GM21825 (cell line): ENCODE results near the gene MRPL30.
A peak's percentile ranks its signal among the peaks of the same experiment; 100 is the strongest.
"Not testable (repeated sequence)": the region's sequence is repeated elsewhere in the genome, so short reads cannot be mapped to it uniquely, and the experiment has no call there.

Experiments
- ATAC-seq: cut with Tn5 transposase; IDR thresholded peaks from one replicate; pipeline ENCODE4 v1.9.1; 2021; ENCODE audit warnings: mild to moderate bottlenecking, moderate library complexity; ENCODE audit not compliant: unreplicated experiment

Gene MRPL30

GRCh38 chr2:99180755-99181623 lies at the start of gene MRPL30, which contains the start of gene MITD1:
Gene MRPL30, plus strand, starts transcription at chr2:99181184. Its CDS starts 5,020 bp downstream, at chr2:99186204.
Gene MITD1, minus strand, starts transcription at chr2:99181058. Its CDS starts 77 bp downstream, at chr2:99180981.
- ATAC-seq, result peak; percentile 83

GRCh38 chr2:99135044-99135556 lies 45.9 kb upstream of the MRPL30 start:
- ATAC-seq, result not testable (repeated sequence)

DNA sequence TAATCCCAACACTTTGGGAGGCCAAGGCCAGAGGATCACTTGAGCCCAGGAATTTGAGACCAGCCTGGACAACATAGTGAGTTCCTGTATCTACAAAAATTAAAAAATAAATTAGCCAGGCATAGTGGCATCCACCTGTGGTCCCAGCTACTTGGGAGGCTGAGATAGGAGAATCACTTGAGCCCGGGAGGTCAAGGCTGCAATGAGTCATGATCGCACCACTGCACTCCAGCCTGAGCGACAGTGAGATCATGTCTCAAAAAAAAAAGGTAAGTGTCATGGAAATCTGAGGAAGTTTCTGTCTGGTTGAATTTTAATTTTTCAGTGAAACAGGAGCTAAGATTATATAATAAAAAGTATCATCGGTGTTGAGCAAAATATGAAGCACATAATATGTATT lies 42.0 kb upstream of the MRPL30 start:
- ATAC-seq, result no peak

DNA sequence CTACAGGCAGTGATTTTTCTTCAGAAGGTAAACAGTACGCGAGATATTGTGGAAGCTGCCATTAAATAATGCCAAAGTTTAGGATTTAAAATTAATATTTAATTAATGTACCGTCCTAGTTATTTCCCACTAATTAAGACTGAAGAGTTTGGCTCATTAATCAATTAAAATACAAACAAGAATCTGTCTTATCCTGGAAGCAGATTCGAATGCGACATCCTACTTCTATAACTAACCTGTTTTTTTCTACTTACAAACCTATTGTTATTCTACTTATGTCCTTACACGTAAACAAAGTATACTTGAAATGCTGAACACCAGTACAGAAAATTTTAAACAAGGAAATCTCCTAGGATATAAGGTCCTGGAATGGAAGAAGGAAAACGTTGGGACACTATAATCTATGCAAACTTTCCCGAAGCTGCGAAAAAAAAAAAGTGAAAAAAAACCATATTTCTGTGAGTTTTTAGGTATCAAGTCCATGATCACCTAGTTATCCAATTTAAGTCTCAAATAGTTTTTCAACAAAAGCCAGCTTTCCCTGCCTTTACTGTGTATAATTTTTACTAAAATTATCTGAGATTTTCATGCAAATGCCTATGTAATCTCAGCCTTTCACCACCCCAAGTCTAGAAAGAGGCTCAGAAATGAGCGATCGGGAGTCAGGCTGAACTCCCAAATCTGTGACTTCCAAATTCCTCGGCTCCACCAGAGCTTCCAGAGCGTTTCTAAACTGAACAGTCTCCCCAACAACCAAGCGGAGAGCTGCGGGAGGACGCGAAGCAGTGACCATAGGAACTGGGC lies 40.7 kb upstream of the MRPL30 start:
- no peak for ATAC-seq

DNA sequence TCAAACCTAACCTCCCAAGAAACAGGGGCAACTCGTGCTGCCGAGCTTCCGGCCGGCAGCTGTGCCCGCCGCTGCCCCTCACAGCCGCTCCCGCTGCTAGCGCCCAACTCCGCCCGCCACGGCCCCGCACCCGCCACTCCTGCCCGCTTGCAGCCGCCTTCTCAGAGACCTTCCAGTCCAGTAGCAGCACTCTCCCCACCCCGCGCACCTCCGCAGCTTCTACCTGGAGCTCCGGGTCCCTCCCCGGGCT lies 40.2 kb upstream of the MRPL30 start:
- ATAC-seq, result peak; percentile 35

DNA sequence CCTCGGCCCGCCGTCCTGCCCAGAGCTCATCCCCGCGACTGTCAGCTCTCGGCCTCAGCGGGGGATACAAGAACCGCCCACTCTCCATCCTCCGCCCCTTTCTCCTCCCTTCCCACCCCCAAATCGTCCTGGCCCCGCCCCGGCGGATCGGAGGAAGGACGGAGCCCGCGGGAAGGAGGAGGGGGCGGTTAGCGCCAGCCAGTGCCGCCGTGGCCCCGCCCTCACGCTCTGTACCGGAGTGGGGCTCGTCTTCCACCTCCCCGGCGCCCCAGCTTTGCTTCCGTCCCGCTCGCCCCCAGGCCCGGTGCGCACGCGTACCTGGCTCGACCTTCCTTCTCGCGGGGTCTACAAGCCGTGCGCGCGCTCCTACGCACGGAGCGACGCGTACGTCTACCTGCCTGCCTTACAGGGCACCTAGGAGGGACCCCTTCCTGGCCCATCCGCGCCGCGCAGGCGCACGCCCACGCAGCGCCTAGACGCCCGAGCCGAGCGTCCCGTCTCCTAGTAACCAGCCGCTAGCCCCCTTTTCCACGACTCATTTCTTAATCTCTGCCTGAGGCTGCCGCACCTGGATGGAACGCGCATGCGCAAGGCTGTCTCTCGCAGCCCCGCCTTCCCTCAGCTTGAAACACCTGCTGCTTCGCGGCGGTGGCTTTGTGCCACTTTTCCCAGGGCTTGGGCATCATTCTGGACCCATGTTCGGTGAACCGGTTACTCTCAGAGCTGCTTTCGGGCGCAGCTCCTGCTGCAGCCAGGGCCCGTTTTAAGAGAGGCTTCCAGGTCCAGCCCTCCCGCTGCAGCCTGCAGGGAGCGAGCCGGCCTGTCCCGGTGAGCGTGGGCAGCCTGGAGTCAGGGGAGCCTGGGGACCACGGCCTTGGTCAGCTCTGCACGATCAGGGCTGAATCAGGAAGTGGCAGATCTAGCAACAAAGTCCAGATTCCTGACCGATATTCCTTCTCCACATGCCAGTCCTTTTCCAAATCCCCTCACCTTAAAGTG lies 39.6 kb upstream of the MRPL30 start, which contains the start of gene C2orf15:
C2orf15 (plus strand) TSS at position 598 of the 999 bp plus-strand sequence. CDS start 8,852 bp downstream, outside the sequence.
- ATAC-seq, result peak; percentile 90

DNA sequence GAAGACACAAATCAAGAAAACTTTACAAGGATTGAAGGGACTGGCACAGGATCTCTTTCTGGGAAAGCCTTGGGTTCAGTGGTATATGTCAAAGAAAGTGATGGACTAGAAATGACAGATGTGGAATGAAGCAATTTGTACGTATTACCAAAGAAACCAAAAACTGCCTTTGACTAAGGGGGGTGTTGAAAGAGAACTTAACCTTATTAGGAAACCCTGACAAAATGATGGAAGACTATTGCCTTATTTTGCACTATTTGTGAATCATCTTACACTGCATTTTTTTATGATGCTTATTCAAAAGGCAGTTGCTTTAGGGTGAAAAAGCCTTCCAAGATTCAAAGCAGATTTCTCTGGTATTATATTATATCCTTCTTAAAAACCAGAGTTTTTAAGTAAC lies 30.3 kb upstream of the MRPL30 start:
- no peak for ATAC-seq

- no peak for ATAC-seq
Measured at GRCh38 chr2:99152199-99152895, 28.6 kb upstream of the MRPL30 start.

- ATAC-seq, result no peak
Measured at GRCh38 chr2:99153921-99154604, 26.9 kb upstream of the MRPL30 start.

DNA sequence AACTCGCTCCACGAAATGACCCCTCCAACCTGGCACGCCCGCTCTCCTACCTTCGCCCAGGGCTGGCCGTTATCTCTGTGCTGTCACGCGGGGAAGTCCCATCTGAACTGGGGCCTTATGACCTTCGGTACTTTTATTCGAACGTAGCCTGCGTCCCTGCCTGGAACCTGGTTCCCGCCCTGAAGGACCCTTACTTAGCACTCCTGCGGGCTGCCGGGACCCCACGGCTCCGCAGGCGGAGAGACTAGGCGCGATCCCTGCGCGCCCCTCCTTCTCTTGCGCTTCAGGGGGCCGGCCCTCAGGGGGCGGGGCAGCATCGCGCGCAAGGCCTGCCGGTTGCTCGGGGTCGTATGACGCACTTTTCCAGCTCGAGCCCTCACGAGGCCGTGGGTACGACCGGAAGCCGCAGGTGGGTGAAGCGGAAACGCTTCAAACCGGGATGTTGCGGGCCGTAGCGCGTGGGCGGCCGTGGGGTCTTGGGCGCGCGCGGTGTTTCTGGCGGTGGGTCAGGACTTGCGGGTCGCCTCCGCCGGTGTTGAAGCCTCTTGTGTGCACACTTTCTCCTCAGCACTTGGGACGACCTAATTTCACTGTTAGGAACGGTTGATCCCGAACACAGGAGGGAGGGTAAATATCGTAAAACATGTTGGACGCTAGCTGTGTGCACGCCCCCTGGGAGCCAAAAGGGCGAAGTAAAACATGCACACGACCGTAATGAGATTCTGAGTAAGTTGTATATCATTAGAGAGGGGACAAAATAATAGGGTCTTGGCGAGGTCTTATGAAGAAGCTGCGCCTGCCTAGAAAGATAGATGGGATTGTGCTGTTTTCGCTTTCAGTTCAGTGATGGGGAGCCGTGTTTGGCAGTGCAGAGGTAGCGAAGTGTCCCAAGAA lies 26.1 kb upstream of the MRPL30 start, which contains the start of the genes LIPT1 and TSGA10:
LIPT1 (plus strand) TSS at position 325 of the 894 bp plus-strand sequence. CDS start 6,991 bp downstream, outside the sequence.
TSGA10 (minus strand) TSS at position 300 of the 894 bp plus-strand sequence. CDS start 45,503 bp downstream, outside the sequence.
- peak; percentile 94 for ATAC-seq

GRCh38 chr2:99156891-99157290 lies 24.1 kb upstream of the MRPL30 start:
- no peak for ATAC-seq

DNA sequence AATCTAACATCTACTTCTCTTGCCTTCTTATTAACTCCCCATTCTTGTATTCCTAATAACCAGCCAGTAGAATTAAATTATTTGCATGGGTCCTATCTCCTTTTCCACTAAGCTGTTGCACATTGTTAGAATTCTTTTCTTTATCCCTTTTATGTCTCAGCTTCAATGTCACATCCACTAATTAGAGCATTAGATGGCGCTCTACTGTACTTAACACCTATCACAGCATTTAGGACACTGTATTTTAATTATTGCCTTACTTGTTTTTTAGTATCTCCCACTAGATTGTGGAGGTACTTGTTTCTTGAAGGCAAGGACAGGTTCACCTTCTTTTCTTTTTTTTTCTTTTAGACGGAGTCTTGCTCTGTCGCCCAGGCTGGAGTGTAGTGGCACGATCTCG lies 22.4 kb upstream of the MRPL30 start:
- no peak for ATAC-seq

GRCh38 chr2:99159594-99159993 lies 21.4 kb upstream of the MRPL30 start:
- ATAC-seq, result no peak

- ATAC-seq, result no peak
Measured at GRCh38 chr2:99166218-99166617, 14.8 kb upstream of the MRPL30 start.

- no peak for ATAC-seq
Measured at GRCh38 chr2:99169534-99169933, 11.4 kb upstream of the MRPL30 start.

DNA sequence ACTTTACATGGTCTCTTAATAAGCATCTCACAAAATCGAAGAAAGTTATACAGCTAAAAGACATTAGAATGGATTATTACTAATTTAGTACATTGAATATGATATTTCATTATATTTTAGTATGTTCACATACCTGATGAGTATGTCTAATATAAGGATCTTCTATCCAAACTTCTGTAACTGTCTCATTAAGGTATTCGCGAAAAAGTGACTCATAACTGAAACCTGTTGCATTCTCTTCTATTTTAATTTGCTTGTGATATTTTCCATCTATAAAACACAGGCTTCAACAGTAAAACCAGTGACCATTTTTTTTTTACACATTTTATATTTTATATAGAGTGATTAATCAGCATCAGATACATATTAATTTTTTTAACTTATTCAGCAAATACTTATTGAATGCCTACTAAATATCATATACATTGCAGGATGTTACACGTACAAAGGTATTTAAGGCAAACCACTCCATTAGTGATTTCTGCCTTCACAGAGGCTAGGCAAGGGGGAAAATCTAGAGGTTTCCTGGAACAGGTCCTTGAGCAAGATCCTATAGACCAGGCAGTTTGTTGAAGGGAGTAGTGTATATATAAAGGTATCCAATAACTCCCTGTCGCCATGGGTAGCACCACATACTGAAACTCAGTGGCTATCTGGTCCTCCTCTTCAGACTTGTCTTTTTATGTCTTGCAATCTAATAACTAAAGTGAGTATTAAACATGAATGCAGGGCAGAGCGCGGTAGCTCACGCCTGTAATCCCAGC lies 9.4 kb upstream of the MRPL30 start:
- ATAC-seq, result no peak

GRCh38 chr2:99181624-99182000 lies 628 bp downstream of the MRPL30 start:
- no peak for ATAC-seq
